HCT116 (cell line): ENCODE data around the gene CHST11. TPM values are rescaled to one million over a fixed set of nuclear protein-coding genes. Genes with fewer than 3 reads are reported as not detected.

Source experiments
- ATAC-seq: fragments of 200-7000 bp; cut with Tn5 transposase; 2 replicates; pipeline ENCODE4 v1.9.1; 2020; ENCODE audit warnings: mild to moderate bottlenecking, moderate library complexity
- BruUV-seq: library from RNA; stranded (reverse); fragments of 400-500 nt; replicated peaks from 2 replicates; lab custom pipeline; 2021; lab: Mats Ljungman, UMichigan
- CTCF ChIA-PET: fragments of 300-600 bp; sonication (Branson Sonifier 250); formaldehyde crosslinking; loops from one replicate; lab custom pipeline; 2021; ENCODE audit warnings: antibody characterized with exemption; lab: Charles Lee
- POLR2A ChIA-PET: fragments of 300-600, 350-600 bp; sonication (Branson Sonifier 250); formaldehyde crosslinking; loops from one replicate; lab custom pipeline; 2021; ENCODE audit warnings: antibody characterized with exemption; lab: Charles Lee
- RAD21 ChIA-PET, 2 experiments: fragments of 300-600 bp; sonication (Branson Sonifier 250); formaldehyde crosslinking; loops; one replicate each; lab custom pipeline; 2023; ENCODE audit warnings: low total read pairs in 2 of 2; ENCODE audit not compliant: uncharacterized antibody in 2 of 2, unreplicated experiment in 2 of 2, low non-redundant PET in 1 of 2; lab: Charles Lee
- DNase-seq: peaks from one replicate; pipeline ENCODE4 v3.0.0-alpha.2; 2010; ENCODE audit warnings: low read depth, low spot score
- H2AFZ ChIP-seq: fragments of 200-600 bp; shearing (Covaris generic), sonication (generic); 2 replicates; pipeline ENCODE4 v1.6.1; 2017; ENCODE audit warnings: low read depth, mixed run types, mixed read lengths, antibody characterized with exemption, low read length; ENCODE audit not compliant: poor library complexity, severe bottlenecking
- H3K27ac ChIP-seq: 2 replicates; pipeline ENCODE4 v1.5.1; 2012; ENCODE audit warnings: low read depth, low read length
- H3K27me3 ChIP-seq: fragments of 200-600 bp; sonication (generic); 2 replicates; pipeline ENCODE4 v1.6.1; 2016; ENCODE audit warnings: mixed run types, low read length, mixed read lengths; ENCODE audit not compliant: insufficient read depth
- H3K36me3 ChIP-seq, 2 experiments: fragments of 200-500 bp in 1 of 2; fragments of 200-600 bp in 1 of 2; sonication (Bioruptor generic) in 1 of 2; sonication (generic) in 1 of 2; 2 replicates each; pipeline versions ENCODE4 v1.5.1 to v1.6.1; 2014 to 2016; ENCODE audit warnings: low read length in 2 of 2, inconsistent platforms in 1 of 2, mixed read lengths in 1 of 2, mixed run types in 1 of 2; ENCODE audit not compliant: insufficient read depth in 2 of 2, control insufficient read depth in 1 of 2
- H3K4me1 ChIP-seq, 2 experiments: fragments of 200-600 bp in 1 of 2; sonication (generic) in 1 of 2; 2 replicates each; pipeline versions ENCODE4 v1.5.1 to v1.6.1; 2012 to 2017; ENCODE audit warnings: low read length in 2 of 2, inconsistent platforms in 1 of 2, mild to moderate bottlenecking in 1 of 2, mixed read lengths in 1 of 2, mixed run types in 1 of 2, moderate library complexity in 1 of 2; ENCODE audit not compliant: insufficient read depth in 2 of 2, control insufficient read depth in 1 of 2
- H3K4me2 ChIP-seq: fragments of 200-600 bp; sonication (generic); 2 replicates; pipeline ENCODE4 v1.6.1; 2017; ENCODE audit warnings: mixed run types, low read length, mixed read lengths
- H3K4me3 ChIP-seq, 2 experiments: fragments of 200-600 bp in 1 of 2; sonication (generic) in 1 of 2; replicated peaks in 1 of 2; 2 replicates each; pipeline ENCODE4 v1.5.1; 2011 to 2016; ENCODE audit warnings: low read length in 2 of 2, control low read depth in 1 of 2, low read depth in 1 of 2, mild to moderate bottlenecking in 1 of 2, mixed read lengths in 1 of 2, mixed run types in 1 of 2
- H3K79me2 ChIP-seq: fragments of 200-600 bp; sonication (generic); 2 replicates; pipeline ENCODE4 v1.6.1; 2017; ENCODE audit warnings: mild to moderate bottlenecking, mixed run types, low read length, moderate library complexity, mixed read lengths; ENCODE audit not compliant: insufficient read depth
- H3K9ac ChIP-seq: fragments of 200-600 bp; sonication (generic); 2 replicates; pipeline ENCODE4 v1.6.1; 2016; ENCODE audit warnings: low read length, mixed read lengths
- H3K9me2 ChIP-seq: fragments of 200-600 bp; sonication (generic), shearing (Covaris generic); 2 replicates; pipeline ENCODE4 v1.6.1; 2017; ENCODE audit warnings: mixed run types, mild to moderate bottlenecking, moderate library complexity; ENCODE audit not compliant: insufficient read depth
- H3K9me3 ChIP-seq, 2 experiments: fragments of 200-500 bp in 1 of 2; fragments of 200-600 bp in 1 of 2; sonication (Bioruptor generic) in 1 of 2; sonication (generic) in 1 of 2; 2 replicates each; pipeline ENCODE4 v1.6.1; 2014 to 2017; ENCODE audit warnings: low read length in 2 of 2, mixed read lengths in 2 of 2, inconsistent platforms in 1 of 2, low read depth in 1 of 2, mild to moderate bottlenecking in 1 of 2, mixed run types in 1 of 2, moderate library complexity in 1 of 2; ENCODE audit not compliant: control insufficient read depth in 1 of 2, insufficient read depth in 1 of 2
- H4K20me1 ChIP-seq: fragments of 200-600 bp; sonication (generic), shearing (Covaris generic); 2 replicates; pipeline ENCODE4 v1.6.1; 2017; ENCODE audit warnings: mixed run types, mild to moderate bottlenecking, moderate library complexity; ENCODE audit not compliant: insufficient read depth
- CEBPB ChIP-seq: IDR thresholded peaks from 2 replicates; pipeline ENCODE4 v1.6.1; 2012; ENCODE audit warnings: low read depth
- ELF1 ChIP-seq: IDR thresholded peaks from 2 replicates; pipeline ENCODE4 v1.6.1; 2012; ENCODE audit warnings: low read depth, borderline replicate concordance
- EZH2 ChIP-seq: fragments of 200-600 bp; sonication (generic); IDR thresholded peaks from 2 replicates; pipeline ENCODE4 v1.6.1; 2017; ENCODE audit warnings: antibody characterized with exemption, mixed run types
- EZH2phosphoT487 ChIP-seq: fragments of 200-600 bp; IDR thresholded peaks from 2 replicates; pipeline ENCODE4 v1.6.1; 2018; ENCODE audit warnings: antibody characterized with exemption, borderline replicate concordance
- FOSL1 ChIP-seq: IDR thresholded peaks from 2 replicates; pipeline ENCODE4 v1.6.1; 2012; ENCODE audit warnings: low read depth
- SP1 ChIP-seq: IDR thresholded peaks from 2 replicates; pipeline ENCODE4 v1.6.1; 2012; ENCODE audit warnings: low read depth
- ZFX ChIP-seq: fragments of 450-650 bp; IDR thresholded peaks from 2 replicates; pipeline ENCODE4 v1.6.1; 2017
- intact Hi-C: fragments of 100-400 bp; cut with micrococcal nuclease; formaldehyde crosslinking; loops from 2 replicates; pipeline ENCODE4 v1.10.0; 2022
- total RNA-seq: library from RNA; stranded (reverse); gene quantifications from one replicate; pipeline ENCODE4 v1.2.1, GENCODE V29; 2021; ENCODE audit not compliant: unreplicated experiment
- TF ChIP-seq, protein P1 (sequence below): IDR thresholded peaks from 2 replicates; pipeline ENCODE4 v1.6.1; 2011; ENCODE audit warnings: mild to moderate bottlenecking, low read length, moderate library complexity; ENCODE audit not compliant: insufficient replicate concordance; ENCODE audit errors: extremely low read depth
- TF ChIP-seq, protein P2 (sequence below): IDR thresholded peaks from 2 replicates; pipeline ENCODE4 v1.6.1; 2012

CHST11 gene
- total RNA-seq, 1 experiment from 2014 or later, result 10.1 TPM

DNA sequence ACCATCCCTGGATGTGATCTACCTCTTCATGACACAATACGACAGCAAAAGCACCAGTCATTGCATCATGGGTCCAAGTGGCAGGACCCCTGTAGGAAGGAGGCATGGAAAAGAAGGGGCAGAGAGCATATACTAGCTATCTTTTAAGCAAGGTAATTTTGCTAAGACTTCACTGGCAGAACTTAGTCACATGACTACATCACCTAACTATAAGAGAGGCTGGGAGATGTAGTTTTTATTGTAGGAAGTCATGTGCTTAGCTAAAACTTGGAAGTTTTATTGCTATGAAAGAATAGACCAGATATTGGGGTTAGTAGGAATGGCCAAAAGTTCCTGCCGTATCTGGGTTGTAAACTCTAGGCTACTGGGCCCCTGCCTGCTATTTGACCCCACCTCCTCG is 18.6 kb upstream of the CHST11 start:
- Histone ChIP-seq H3K27ac (no peak overlapping the region), H3K79me2 (no peaks in the 10 kb centered on the region), H3K36me3 (no peaks in the 10 kb centered on the region), H3K4me3 (no peak overlapping the region), H3K9me2 (no peaks in the 10 kb centered on the region; the same call in 1 of the 2 replicates), H3K4me1 (no peaks in the 10 kb centered on the region), H2AFZ (no peak overlapping the region), H3K9me3 (no peaks in the 10 kb centered on the region), H3K9ac (no peak overlapping the region), H3K27me3 (no peaks in the 10 kb centered on the region), H4K20me1 (no peaks in the 10 kb centered on the region), H3K4me2 (no peak overlapping the region)
- ChIA-PET CTCF (no interaction called here), RAD21 (no interaction called here), POLR2A (no interaction called here)
- DNase-seq (no peak), ATAC-seq (no peak)
- BruUV-seq, result no TSS peak
- TF ChIP-seq EZH2, result no peak
- intact Hi-C loops, result no loop called here

DNA sequence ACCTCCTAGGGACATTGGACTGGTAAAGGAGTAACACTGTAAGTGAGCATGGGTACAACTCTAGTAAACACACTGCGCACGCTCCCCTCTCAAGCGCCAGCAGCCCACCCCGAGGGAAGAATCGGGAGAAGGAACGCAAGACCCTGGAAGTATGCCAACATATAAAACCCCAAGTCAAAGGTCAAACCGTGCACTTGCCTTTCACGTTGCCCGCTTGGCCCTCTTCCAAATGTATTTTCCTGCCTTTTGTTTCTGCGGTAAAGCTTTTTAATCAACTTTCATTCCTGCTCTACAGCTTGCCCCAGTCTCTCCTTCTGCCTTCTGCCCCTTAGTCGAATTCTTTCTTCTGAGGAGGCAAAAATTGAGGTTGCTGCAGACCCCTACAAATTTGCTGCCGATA is 17.6 kb upstream of the CHST11 start:
- H3K36me3 ChIP-seq, result no peaks in the 10 kb centered on the region
- ATAC-seq, result no peak
- no peak overlapping the region for H3K4me3 ChIP-seq
- ChIA-PET POLR2A (interaction anchor here (0.6 kb wide), 1 partner anchor 118 kb away, joined by 3 read pairs; no protein-coding TSS in a partner anchor), RAD21 (no interaction called here), CTCF (no interaction called here)
- no TSS peak for BruUV-seq
- H3K27ac ChIP-seq, result no peak overlapping the region
- H3K4me1 ChIP-seq, result no peaks in the 10 kb centered on the region
- no peak overlapping the region for H3K9ac ChIP-seq
- H3K9me2 ChIP-seq, result no peaks in the 10 kb centered on the region; the same call in 1 of the 2 replicates
- no peaks in the 10 kb centered on the region for H4K20me1 ChIP-seq
- no peaks in the 10 kb centered on the region for H3K79me2 ChIP-seq
- no peak overlapping the region for H2AFZ ChIP-seq
- H3K9me3 ChIP-seq, result no peaks in the 10 kb centered on the region
- no peak overlapping the region for H3K4me2 ChIP-seq
- no peaks in the 10 kb centered on the region for H3K27me3 ChIP-seq
- DNase-seq, result no peak
- TF ChIP-seq ELF1 (no peak), EZH2phosphoT487 (no peak), SP1 (no peak), CEBPB (no peak), ZFX (no peak), FOSL1 (no peak)
- TF ChIP-seq, protein P1, sequence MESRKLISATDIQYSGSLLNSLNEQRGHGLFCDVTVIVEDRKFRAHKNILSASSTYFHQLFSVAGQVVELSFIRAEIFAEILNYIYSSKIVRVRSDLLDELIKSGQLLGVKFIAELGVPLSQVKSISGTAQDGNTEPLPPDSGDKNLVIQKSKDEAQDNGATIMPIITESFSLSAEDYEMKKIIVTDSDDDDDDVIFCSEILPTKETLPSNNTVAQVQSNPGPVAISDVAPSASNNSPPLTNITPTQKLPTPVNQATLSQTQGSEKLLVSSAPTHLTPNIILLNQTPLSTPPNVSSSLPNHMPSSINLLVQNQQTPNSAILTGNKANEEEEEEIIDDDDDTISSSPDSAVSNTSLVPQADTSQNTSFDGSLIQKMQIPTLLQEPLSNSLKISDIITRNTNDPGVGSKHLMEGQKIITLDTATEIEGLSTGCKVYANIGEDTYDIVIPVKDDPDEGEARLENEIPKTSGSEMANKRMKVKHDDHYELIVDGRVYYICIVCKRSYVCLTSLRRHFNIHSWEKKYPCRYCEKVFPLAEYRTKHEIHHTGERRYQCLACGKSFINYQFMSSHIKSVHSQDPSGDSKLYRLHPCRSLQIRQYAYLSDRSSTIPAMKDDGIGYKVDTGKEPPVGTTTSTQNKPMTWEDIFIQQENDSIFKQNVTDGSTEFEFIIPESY, result no peak
- TF ChIP-seq, protein P2, sequence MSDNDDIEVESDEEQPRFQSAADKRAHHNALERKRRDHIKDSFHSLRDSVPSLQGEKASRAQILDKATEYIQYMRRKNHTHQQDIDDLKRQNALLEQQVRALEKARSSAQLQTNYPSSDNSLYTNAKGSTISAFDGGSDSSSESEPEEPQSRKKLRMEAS, result no peak
- TF ChIP-seq, all 23 proteins: peak for 0
- intact Hi-C loops, result no loop called here
